ENCODE measurements around the gene FBXW5.

DNA sequence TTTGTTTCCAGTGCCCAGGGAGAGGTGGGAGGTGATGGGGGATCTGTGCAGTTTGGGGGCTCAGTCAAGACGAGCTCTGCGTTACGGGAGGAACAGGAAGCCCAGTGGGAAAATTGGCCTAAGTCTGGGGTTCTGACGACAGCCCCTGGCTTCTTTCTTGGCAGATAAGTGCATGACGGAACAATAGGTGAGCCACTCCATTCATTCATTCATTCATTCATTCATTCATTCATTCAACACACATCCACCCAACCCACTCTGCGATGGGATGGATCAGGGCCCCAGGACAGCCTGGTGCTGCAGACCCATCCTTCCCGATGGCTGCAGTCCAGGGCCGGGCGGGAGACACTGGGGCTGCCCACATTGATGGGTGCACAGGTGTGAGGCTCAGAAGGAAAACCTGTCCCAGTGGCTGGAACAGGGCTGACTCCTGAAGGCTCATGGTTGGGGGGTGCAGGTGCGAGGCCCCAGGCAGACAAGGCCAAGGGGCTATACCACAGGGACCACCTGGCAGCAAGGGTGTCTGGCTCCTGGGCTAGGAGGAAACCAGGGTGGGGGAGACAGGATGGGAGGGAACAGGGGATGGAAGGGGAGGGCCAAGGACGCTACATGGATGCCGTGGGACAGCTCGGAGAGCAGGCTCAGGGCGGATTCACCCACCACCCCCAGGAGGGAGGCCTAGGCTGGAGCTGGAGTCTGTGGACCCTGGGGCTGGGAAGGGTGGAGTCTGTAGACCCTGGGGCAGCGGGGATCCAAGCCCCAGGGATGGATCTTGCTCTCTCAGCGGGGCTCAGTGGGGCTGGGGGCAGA, 36.3 kb upstream of the FBXW5 start:
- no peak for TF ChIP-seq EZH2phosphoT487 (IDR thresholded peaks at IDR 0.05; ENCODE audit: insufficient read depth, low read depth)
- no peak for TF ChIP-seq EZH2 (IDR thresholded peaks at IDR 0.05; ENCODE audit: insufficient read depth, poor library complexity, severe bottlenecking)

Measured in GM23248 (cell line).